Mucosa of stomach (tissue), 1 donor: ENCODE data around the gene GLG1.
A peak's percentile ranks its signal among the peaks of the same experiment; 100 is the strongest.
"Not testable (repeated sequence)": the region's sequence is repeated elsewhere in the genome, so short reads cannot be mapped to it uniquely, and the experiment has no call there.

ENCODE experiments used
- H3K27me3 ChIP-seq: one replicate; pipeline ENCODE4 v1.7.0; 2013; ENCODE audit warnings: mild to moderate bottlenecking, low read length; ENCODE audit not compliant: control insufficient read depth, insufficient read depth
- H3K36me3 ChIP-seq: one replicate; pipeline ENCODE4 v1.7.0; 2013; ENCODE audit warnings: low read length; ENCODE audit not compliant: control insufficient read depth, insufficient read depth
- H3K4me1 ChIP-seq: one replicate; pipeline ENCODE4 v1.7.0; 2013; ENCODE audit warnings: mild to moderate bottlenecking, low read length; ENCODE audit not compliant: control insufficient read depth, insufficient read depth
- H3K4me3 ChIP-seq: one replicate; pipeline ENCODE4 v1.7.0; 2013; ENCODE audit warnings: low read length
- H3K9ac ChIP-seq: one replicate; pipeline ENCODE4 v1.7.0; 2013; ENCODE audit warnings: mild to moderate bottlenecking, low read length, moderate library complexity
- H3K9me3 ChIP-seq: one replicate; pipeline ENCODE4 v1.7.0; 2013; ENCODE audit warnings: mild to moderate bottlenecking, low read length, moderate library complexity; ENCODE audit not compliant: control insufficient read depth
- donor health status: Pancreatic carcinoma.

GLG1 gene

GRCh38 chr16:74606521-74607309 lies at the start of gene GLG1:
GLG1 (minus strand) TSS chr16:74607114; CDS start chr16:74607094, 20 bp downstream.
- no peaks in the 10 kb centered on the region for H3K27me3 ChIP-seq

DNA sequence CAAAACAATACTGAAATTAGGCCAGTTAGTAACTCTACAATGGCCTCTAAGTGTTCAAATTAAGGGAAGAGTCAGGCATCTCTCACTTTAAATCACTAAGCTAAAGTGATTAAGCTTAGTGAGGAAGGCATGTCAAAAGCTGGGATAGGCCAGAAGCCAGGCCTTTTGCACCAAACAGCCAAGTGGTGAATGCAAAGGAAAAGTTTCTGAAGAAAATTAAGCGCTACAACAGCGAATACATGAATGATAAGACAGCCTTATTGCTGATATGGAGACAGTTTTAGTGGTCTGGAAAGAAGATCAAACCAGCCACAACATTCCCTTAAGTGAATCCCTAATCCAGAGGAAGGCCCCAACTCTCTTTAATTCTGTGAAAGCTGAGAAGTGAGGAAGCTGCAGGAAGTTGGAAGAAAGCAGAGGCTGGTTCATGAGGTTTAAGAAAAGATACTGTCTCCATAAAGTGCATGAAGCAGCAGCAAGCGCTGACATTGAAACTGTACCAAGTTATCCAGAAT lies 47.7 kb upstream of the GLG1 start:
- H3K36me3 ChIP-seq: peaks cover 3% of the 10 kb centered on the region
- H3K9ac ChIP-seq: no peak overlapping the region
- H3K27me3 ChIP-seq: no peaks in the 10 kb centered on the region
- no peak overlapping the region for H3K4me3 ChIP-seq
- no peaks in the 10 kb centered on the region for H3K9me3 ChIP-seq
- H3K4me1 ChIP-seq: peaks cover 4% of the 10 kb centered on the region

More at GRCh38 chr16:74606521-74607309, at the start of gene GLG1:
- H3K4me1 ChIP-seq: peaks cover 18% of the 10 kb centered on the region
- no peaks in the 10 kb centered on the region for H3K9me3 ChIP-seq
- H3K4me3 ChIP-seq: peak within 1 kb of the TSS; percentile 70
- H3K9ac ChIP-seq: peak within 1 kb of the TSS; percentile 87
- H3K36me3 ChIP-seq: no peaks in the 10 kb centered on the region

- H3K4me3 ChIP-seq, H3K27me3 ChIP-seq, H3K9me3 ChIP-seq, H3K36me3 ChIP-seq, H3K9ac ChIP-seq, H3K4me1 ChIP-seq: not testable (repeated sequence)
Measured at GRCh38 chr16:74652883-74653282, 46.0 kb upstream of the GLG1 start.

DNA sequence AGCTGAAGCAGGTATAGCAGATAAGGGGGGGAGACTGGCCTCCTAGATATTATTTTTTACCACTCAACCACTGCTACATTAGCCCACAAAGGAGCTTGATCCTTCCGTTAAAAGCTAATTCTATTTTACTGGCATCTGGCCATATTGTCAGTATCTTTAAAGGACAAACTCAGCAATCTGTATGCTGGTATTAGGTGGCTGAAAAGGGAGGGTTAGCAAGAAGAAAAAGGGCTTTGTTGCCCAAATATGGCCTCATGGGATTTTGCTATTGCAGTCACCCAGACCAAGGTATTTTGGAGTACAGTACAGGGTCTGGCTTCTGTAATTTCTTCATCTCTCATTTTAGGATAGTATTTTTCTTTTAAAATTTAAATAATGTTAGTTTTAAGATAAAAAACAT lies 45.3 kb upstream of the GLG1 start:
- H3K4me1 ChIP-seq: no peaks in the 10 kb centered on the region
- no peaks in the 10 kb centered on the region for H3K27me3 ChIP-seq
- H3K36me3 ChIP-seq: peaks cover 3% of the 10 kb centered on the region
- no peaks in the 10 kb centered on the region for H3K9me3 ChIP-seq
- H3K9ac ChIP-seq: no peak overlapping the region
- H3K4me3 ChIP-seq: no peak overlapping the region

GRCh38 chr16:74651841-74652240 lies 44.9 kb upstream of the GLG1 start:
- Histone ChIP-seq H3K36me3 (peaks cover 3% of the 10 kb centered on the region), H3K4me3 (no peak overlapping the region), H3K27me3 (no peaks in the 10 kb centered on the region), H3K9ac (no peak overlapping the region), H3K9me3 (no peaks in the 10 kb centered on the region), H3K4me1 (no peaks in the 10 kb centered on the region)

GRCh38 chr16:74650966-74651567 lies 44.2 kb upstream of the GLG1 start:
- H3K27me3 ChIP-seq: no peaks in the 10 kb centered on the region

GRCh38 chr16:74649839-74650504 lies 43.1 kb upstream of the GLG1 start:
- Histone ChIP-seq H3K4me1 (no peaks in the 10 kb centered on the region), H3K36me3 (peaks cover 3% of the 10 kb centered on the region), H3K9me3 (no peaks in the 10 kb centered on the region), H3K4me3 (no peak overlapping the region), H3K27me3 (no peaks in the 10 kb centered on the region), H3K9ac (no peak overlapping the region)

More at GRCh38 chr16:74650966-74651567, 44.2 kb upstream of the GLG1 start:
- H3K4me1 ChIP-seq: no peaks in the 10 kb centered on the region
- H3K9ac ChIP-seq: no peak overlapping the region
- H3K9me3 ChIP-seq: no peaks in the 10 kb centered on the region
- H3K4me3 ChIP-seq: no peak overlapping the region
- peaks cover 3% of the 10 kb centered on the region for H3K36me3 ChIP-seq

- no peak overlapping the region for H3K4me3 ChIP-seq
- H3K36me3 ChIP-seq: peaks cover 8% of the 10 kb centered on the region
- no peaks in the 10 kb centered on the region for H3K9me3 ChIP-seq
- H3K4me1 ChIP-seq: no peaks in the 10 kb centered on the region
- no peaks in the 10 kb centered on the region for H3K27me3 ChIP-seq
- no peak overlapping the region for H3K9ac ChIP-seq
Measured at GRCh38 chr16:74641969-74642368, 35.1 kb upstream of the GLG1 start.

- Histone ChIP-seq H3K4me3 (no peak overlapping the region), H3K36me3 (no peaks in the 10 kb centered on the region), H3K9ac (no peak overlapping the region), H3K4me1 (no peaks in the 10 kb centered on the region), H3K27me3 (no peaks in the 10 kb centered on the region), H3K9me3 (no peaks in the 10 kb centered on the region)
Measured at GRCh38 chr16:74637742-74638453, 31.0 kb upstream of the GLG1 start.

DNA sequence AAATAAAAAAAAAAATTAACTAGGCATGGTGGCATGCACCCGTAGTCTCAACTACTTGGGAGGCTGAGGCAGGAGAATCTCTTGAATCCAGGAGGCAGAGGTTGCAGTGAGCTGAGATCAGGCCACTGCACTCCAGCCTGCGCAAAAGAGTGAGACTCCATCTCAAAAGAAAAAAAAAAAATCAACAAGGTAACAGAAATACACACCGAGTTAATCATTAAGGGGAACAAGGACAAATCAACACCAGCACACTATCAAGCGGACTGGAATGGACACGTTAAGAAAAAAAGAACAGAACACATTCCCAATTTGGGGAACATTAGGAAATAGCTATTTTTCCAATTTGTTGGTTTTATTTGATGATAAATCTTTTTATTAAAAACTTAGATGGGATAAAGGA lies 28.4 kb upstream of the GLG1 start:
- H3K27me3 ChIP-seq: no peaks in the 10 kb centered on the region
- no peaks in the 10 kb centered on the region for H3K4me1 ChIP-seq
- no peaks in the 10 kb centered on the region for H3K9me3 ChIP-seq
- H3K36me3 ChIP-seq: no peaks in the 10 kb centered on the region
- no peak overlapping the region for H3K9ac ChIP-seq
- H3K4me3 ChIP-seq: no peak overlapping the region

DNA sequence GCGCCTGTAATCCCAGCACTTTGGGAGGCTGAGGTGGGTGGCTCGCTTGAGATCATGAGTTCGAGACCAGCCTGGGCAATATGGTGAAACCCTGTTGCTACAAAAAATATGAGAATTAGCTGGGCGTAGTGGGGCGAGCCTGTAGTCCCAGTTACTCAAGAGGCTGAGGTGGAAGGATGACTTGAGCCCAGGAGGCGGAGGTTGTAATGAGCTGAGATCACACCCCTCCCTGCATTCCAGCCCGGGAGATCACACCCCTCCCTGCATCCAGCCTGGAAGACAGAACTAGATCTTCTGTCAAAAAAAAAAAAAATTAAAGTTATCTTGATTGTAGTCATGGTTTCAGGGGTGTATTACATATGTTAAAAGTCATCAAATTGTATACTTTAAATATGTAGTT lies 26.8 kb upstream of the GLG1 start:
- Histone ChIP-seq H3K4me3 (no peak overlapping the region), H3K4me1 (no peaks in the 10 kb centered on the region), H3K27me3 (no peaks in the 10 kb centered on the region), H3K9ac (no peak overlapping the region), H3K9me3 (no peaks in the 10 kb centered on the region), H3K36me3 (no peaks in the 10 kb centered on the region)
